HepG2 (cell line): ENCODE data around the gene PELI1.

ENCODE experiments used
- CTCF ChIP-seq: sonication (generic); formaldehyde crosslinking; IDR thresholded peaks from 2 replicates; pipeline ENCODE4 v1.5.0; 2020; ENCODE audit warnings: mild to moderate bottlenecking, missing genetic modification reagents, moderate library complexity
- DNMT1 ChIP-seq: sonication (generic); formaldehyde crosslinking; IDR thresholded peaks from 2 replicates; pipeline ENCODE4 v1.5.1; 2020; ENCODE audit warnings: mild to moderate bottlenecking, missing genetic modification reagents
- EZH2 ChIP-seq: conservative IDR thresholded peaks from 2 replicates; pipeline ENCODE4 v1.6.1; 2012; ENCODE audit warnings: mild to moderate bottlenecking, low read depth, low read length, moderate library complexity
- NRL ChIP-seq: sonication (generic); formaldehyde crosslinking; IDR thresholded peaks from 2 replicates; pipeline ENCODE4 v1.5.0; 2020; ENCODE audit warnings: missing genetic modification reagents, mild to moderate bottlenecking, moderate library complexity, borderline replicate concordance
- ZNF512 ChIP-seq: sonication (generic); formaldehyde crosslinking; IDR thresholded peaks from 2 replicates; pipeline ENCODE4 v1.4.0; 2020; ENCODE audit warnings: mild to moderate bottlenecking, missing genetic modification reagents

GRCh38 chr2:64120008-64120407 lies 24.2 kb downstream of the PELI1 start:
- TF ChIP-seq CTCF (no peak), DNMT1 (CRISPR knock-in tag) (no peak), NRL (CRISPR knock-in tag) (no peak), EZH2 (no peak), ZNF512 (CRISPR knock-in tag) (no peak)
